Measurements from ENCODE around the gene CHST2.

DNA sequence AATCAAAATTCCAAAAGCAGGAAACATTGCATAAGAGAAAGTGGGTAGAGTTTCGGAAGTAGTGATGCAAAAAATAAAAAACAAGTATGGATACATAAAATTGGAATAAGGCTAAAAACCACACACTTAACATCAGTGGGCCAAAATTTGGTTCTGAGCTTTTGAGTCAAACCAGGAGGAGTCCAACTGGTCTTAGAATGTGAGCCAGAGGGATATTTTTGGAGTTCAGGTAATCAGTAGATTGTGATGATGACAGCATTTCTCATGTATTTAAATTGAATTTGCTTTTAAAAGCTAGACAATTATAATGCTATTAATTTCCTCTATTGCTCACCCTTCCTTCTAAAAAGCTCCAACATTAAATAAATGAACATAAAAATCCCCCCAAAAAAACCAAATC lies 38.2 kb upstream of the CHST2 start:
- TF ChIP-seq CTCF (conservative IDR thresholded peaks at IDR 0.05 in 1 of 2, IDR thresholded peaks at IDR 0.05 in 1 of 2; ENCODE audit: extremely low read depth in 1 of 2, insufficient read depth in 1 of 2, low read depth in 1 of 2, low read length in 2 of 2) = no peak
- TF ChIP-seq EZH2 (IDR thresholded peaks at IDR 0.05; ENCODE audit: borderline replicate concordance, low read length) = no peak

All from mammary epithelial cell (primary cell).